Measurements from ENCODE around the gene CALML6.

CALML6 gene

GRCh38 chr1:1899967-1900327 is 15.1 kb upstream of the CALML6 start:
- Histone ChIP-seq H3K4me1 (ENCODE audit: control insufficient read depth, insufficient read depth, low read length) (peaks cover 9% of the 10 kb centered on the region), H3K27me3 (ENCODE audit: control insufficient read depth, insufficient read depth, low read length, poor library complexity, severe bottlenecking) (no peaks in the 10 kb centered on the region), H3K36me3 (ENCODE audit: control insufficient read depth, insufficient read depth, low read length) (no peaks in the 10 kb centered on the region), H3K9me3 (ENCODE audit: control insufficient read depth, low read length) (no peaks in the 10 kb centered on the region), H3K4me3 (ENCODE audit: insufficient read depth, low read depth, low read length) (no peak overlapping the region), H3K27ac (ENCODE audit: insufficient read depth, low read depth, low read length, poor library complexity, severe bottlenecking) (no peak overlapping the region)
- WGBS, 2 experiments = 90 to 96% methylated on average over 9 of the region's 9 CpGs

GRCh38 chr1:1900883-1901640 is 14.0 kb upstream of the CALML6 start:
- H3K4me1 ChIP-seq (ENCODE audit: control insufficient read depth, insufficient read depth, low read length) = no peaks in the 10 kb centered on the region
- WGBS, 2 experiments = 86 to 88% methylated on average over 14 of the region's 14 CpGs
- no peaks in the 10 kb centered on the region for H3K36me3 ChIP-seq (ENCODE audit: control insufficient read depth, insufficient read depth, low read length)
- H3K4me3 ChIP-seq (ENCODE audit: insufficient read depth, low read depth, low read length) = no peak overlapping the region
- no peak overlapping the region for H3K27ac ChIP-seq (ENCODE audit: insufficient read depth, low read depth, low read length, poor library complexity, severe bottlenecking)
- no peaks in the 10 kb centered on the region for H3K9me3 ChIP-seq (ENCODE audit: control insufficient read depth, low read length)
- H3K27me3 ChIP-seq (ENCODE audit: control insufficient read depth, insufficient read depth, low read length, poor library complexity, severe bottlenecking) = no peaks in the 10 kb centered on the region

GRCh38 chr1:1901641-1902294 is 13.3 kb upstream of the CALML6 start:
- 82 to 85% methylated on average over 13 of the region's 13 CpGs for WGBS, 2 experiments
- H3K36me3 ChIP-seq (ENCODE audit: control insufficient read depth, insufficient read depth, low read length) = no peaks in the 10 kb centered on the region
- H3K9me3 ChIP-seq (ENCODE audit: control insufficient read depth, low read length) = no peaks in the 10 kb centered on the region
- H3K4me1 ChIP-seq (ENCODE audit: control insufficient read depth, insufficient read depth, low read length) = no peaks in the 10 kb centered on the region
- H3K27ac ChIP-seq (ENCODE audit: insufficient read depth, low read depth, low read length, poor library complexity, severe bottlenecking) = no peak overlapping the region
- H3K27me3 ChIP-seq (ENCODE audit: control insufficient read depth, insufficient read depth, low read length, poor library complexity, severe bottlenecking) = no peaks in the 10 kb centered on the region
- H3K4me3 ChIP-seq (ENCODE audit: insufficient read depth, low read depth, low read length) = no peak overlapping the region

- Histone ChIP-seq H3K4me1 (ENCODE audit: control insufficient read depth, insufficient read depth, low read length) (no peaks in the 10 kb centered on the region), H3K9me3 (ENCODE audit: control insufficient read depth, low read length) (no peaks in the 10 kb centered on the region), H3K27ac (ENCODE audit: insufficient read depth, low read depth, low read length, poor library complexity, severe bottlenecking) (no peak overlapping the region), H3K36me3 (ENCODE audit: control insufficient read depth, insufficient read depth, low read length) (no peaks in the 10 kb centered on the region), H3K27me3 (ENCODE audit: control insufficient read depth, insufficient read depth, low read length, poor library complexity, severe bottlenecking) (no peaks in the 10 kb centered on the region), H3K4me3 (ENCODE audit: insufficient read depth, low read depth, low read length) (no peak overlapping the region)
- 86 to 94% methylated on average over 12 of the region's 12 CpGs for WGBS, 2 experiments
These were observed 11.8 kb upstream of the CALML6 start for GRCh38 chr1:1903224-1903623.

GRCh38 chr1:1906185-1907097 is 8.6 kb upstream of the CALML6 start:
- no peak overlapping the region for H3K4me3 ChIP-seq (ENCODE audit: insufficient read depth, low read depth, low read length)
- 29 to 32% methylated on average over 15 of the region's 15 CpGs for WGBS, 2 experiments
- H3K27ac ChIP-seq (ENCODE audit: insufficient read depth, low read depth, low read length, poor library complexity, severe bottlenecking) = no peak overlapping the region
- H3K27me3 ChIP-seq (ENCODE audit: control insufficient read depth, insufficient read depth, low read length, poor library complexity, severe bottlenecking) = no peaks in the 10 kb centered on the region
- no peaks in the 10 kb centered on the region for H3K36me3 ChIP-seq (ENCODE audit: control insufficient read depth, insufficient read depth, low read length)
- H3K4me1 ChIP-seq (ENCODE audit: control insufficient read depth, insufficient read depth, low read length) = no peaks in the 10 kb centered on the region
- no peaks in the 10 kb centered on the region for H3K9me3 ChIP-seq (ENCODE audit: control insufficient read depth, low read length)

GRCh38 chr1:1907098-1907736 is 7.8 kb upstream of the CALML6 start:
- Histone ChIP-seq H3K4me1 (ENCODE audit: control insufficient read depth, insufficient read depth, low read length) (no peaks in the 10 kb centered on the region), H3K36me3 (ENCODE audit: control insufficient read depth, insufficient read depth, low read length) (no peaks in the 10 kb centered on the region), H3K4me3 (ENCODE audit: insufficient read depth, low read depth, low read length) (no peak overlapping the region), H3K27me3 (ENCODE audit: control insufficient read depth, insufficient read depth, low read length, poor library complexity, severe bottlenecking) (no peaks in the 10 kb centered on the region), H3K27ac (ENCODE audit: insufficient read depth, low read depth, low read length, poor library complexity, severe bottlenecking) (no peak overlapping the region), H3K9me3 (ENCODE audit: control insufficient read depth, low read length) (no peaks in the 10 kb centered on the region)
- WGBS, 2 experiments = 93% methylated on average over 8 of the region's 8 CpGs

- Histone ChIP-seq H3K27me3 (ENCODE audit: control insufficient read depth, insufficient read depth, low read length, poor library complexity, severe bottlenecking) (no peaks in the 10 kb centered on the region), H3K9me3 (ENCODE audit: control insufficient read depth, low read length) (no peaks in the 10 kb centered on the region), H3K4me1 (ENCODE audit: control insufficient read depth, insufficient read depth, low read length) (no peaks in the 10 kb centered on the region), H3K27ac (ENCODE audit: insufficient read depth, low read depth, low read length, poor library complexity, severe bottlenecking) (no peak overlapping the region), H3K36me3 (ENCODE audit: control insufficient read depth, insufficient read depth, low read length) (no peaks in the 10 kb centered on the region), H3K4me3 (ENCODE audit: insufficient read depth, low read depth, low read length) (peak overlapping the region; percentile 60)
- 23 to 24% methylated on average over 21 of the region's 21 CpGs for WGBS, 2 experiments
These were observed 6.6 kb upstream of the CALML6 start for GRCh38 chr1:1908506-1908791.

GRCh38 chr1:1910033-1910465 is 5.0 kb upstream of the CALML6 start:
- Histone ChIP-seq H3K27ac (ENCODE audit: insufficient read depth, low read depth, low read length, poor library complexity, severe bottlenecking) (no peak overlapping the region), H3K27me3 (ENCODE audit: control insufficient read depth, insufficient read depth, low read length, poor library complexity, severe bottlenecking) (no peaks in the 10 kb centered on the region), H3K4me3 (ENCODE audit: insufficient read depth, low read depth, low read length) (no peak overlapping the region), H3K4me1 (ENCODE audit: control insufficient read depth, insufficient read depth, low read length) (no peaks in the 10 kb centered on the region), H3K9me3 (ENCODE audit: control insufficient read depth, low read length) (no peaks in the 10 kb centered on the region), H3K36me3 (ENCODE audit: control insufficient read depth, insufficient read depth, low read length) (no peaks in the 10 kb centered on the region)
- 89 to 95% methylated on average over 6 of the region's 6 CpGs for WGBS, 2 experiments

- H3K27ac ChIP-seq (ENCODE audit: insufficient read depth, low read depth, low read length, poor library complexity, severe bottlenecking) = no peak overlapping the region
- 93% methylated on average over 22 of the region's 22 CpGs for WGBS, 2 experiments
These were observed 4.3 kb upstream of the CALML6 start for GRCh38 chr1:1910651-1911331.

More at GRCh38 chr1:1910651-1911331, 4.3 kb upstream of the CALML6 start:
- no peaks in the 10 kb centered on the region for H3K27me3 ChIP-seq (ENCODE audit: control insufficient read depth, insufficient read depth, low read length, poor library complexity, severe bottlenecking)
- H3K4me3 ChIP-seq (ENCODE audit: insufficient read depth, low read depth, low read length) = no peak overlapping the region
- no peaks in the 10 kb centered on the region for H3K4me1 ChIP-seq (ENCODE audit: control insufficient read depth, insufficient read depth, low read length)
- no peaks in the 10 kb centered on the region for H3K9me3 ChIP-seq (ENCODE audit: control insufficient read depth, low read length)
- no peaks in the 10 kb centered on the region for H3K36me3 ChIP-seq (ENCODE audit: control insufficient read depth, insufficient read depth, low read length)

Measured in ectodermal cell (in vitro differentiated cells).